ENCODE results near the gene RNF213.

The RNF213 gene

GRCh38 chr17:80220736-80221215 is 39.9 kb upstream of the RNF213 start:
- H3K4me3 ChIP-seq (ENCODE audit: low read length) = peak overlapping the region; percentile 61
- DNase-seq (ENCODE audit: low read depth) = no peak
- TF ChIP-seq CTCF (conservative IDR thresholded peaks at IDR 0.05; ENCODE audit: low read depth, low read length) = no peak

GRCh38 chr17:80221351-80222105 is 39.1 kb upstream of the RNF213 start:
- peak overlapping the region; percentile 61 for H3K4me3 ChIP-seq (ENCODE audit: low read length)
- no peak for DNase-seq (ENCODE audit: low read depth)
- TF ChIP-seq CTCF (conservative IDR thresholded peaks at IDR 0.05; ENCODE audit: low read depth, low read length) = no peak

GRCh38 chr17:80222376-80223141 is 38.1 kb upstream of the RNF213 start:
- H3K4me3 ChIP-seq (ENCODE audit: low read length) = no peak overlapping the region
- TF ChIP-seq CTCF (conservative IDR thresholded peaks at IDR 0.05; ENCODE audit: low read depth, low read length) = no peak
- DNase-seq (ENCODE audit: low read depth) = no peak

GRCh38 chr17:80223142-80223815 is 37.4 kb upstream of the RNF213 start:
- no peak for TF ChIP-seq CTCF (conservative IDR thresholded peaks at IDR 0.05; ENCODE audit: low read depth, low read length)
- no peak for DNase-seq (ENCODE audit: low read depth)
- H3K4me3 ChIP-seq (ENCODE audit: low read length) = no peak overlapping the region

- no peak for DNase-seq (ENCODE audit: low read depth)
- no peak overlapping the region for H3K4me3 ChIP-seq (ENCODE audit: low read length)
- no peak for TF ChIP-seq CTCF (conservative IDR thresholded peaks at IDR 0.05; ENCODE audit: low read depth, low read length)
Measured at GRCh38 chr17:80223838-80224497, 36.7 kb upstream of the RNF213 start.

GRCh38 chr17:80224683-80225082 is 36.0 kb upstream of the RNF213 start:
- TF ChIP-seq CTCF (conservative IDR thresholded peaks at IDR 0.05; ENCODE audit: low read depth, low read length) = no peak
- no peak for DNase-seq (ENCODE audit: low read depth)
- no peak overlapping the region for H3K4me3 ChIP-seq (ENCODE audit: low read length)
